Endothelial cell of umbilical vein (primary cell): ENCODE measurements around the gene ACMSD. TPM values are rescaled to one million over a fixed set of nuclear protein-coding genes. Genes with fewer than 3 reads are reported as not detected.
"Not testable (repeated sequence)": the region's sequence is repeated elsewhere in the genome, so short reads cannot be mapped to it uniquely, and the experiment has no call there.

Source experiments
- BruUV-seq: library from RNA; stranded (reverse); fragments of 400-500 nt; replicated peaks from 2 replicates; lab custom pipeline; 2021; lab: Mats Ljungman, UMichigan
- CTCF ChIA-PET: fragments of 300-600, 350-600 bp; sonication (Branson Sonifier 250); formaldehyde crosslinking; loops from one replicate; lab custom pipeline; 2021; ENCODE audit warnings: antibody characterized with exemption, inconsistent platforms; lab: Charles Lee
- POLR2A ChIA-PET: fragments of 300-600, 350-600 bp; sonication (Branson Sonifier 250); formaldehyde crosslinking; loops from one replicate; lab custom pipeline; 2021; ENCODE audit warnings: antibody characterized with exemption, inconsistent platforms; lab: Charles Lee
- DNase-seq: peaks from one replicate; pipeline ENCODE4 v3.0.0-alpha.2; 2011; ENCODE audit warnings: low read depth, low spot score
- FAIRE-seq: peaks from 2 replicates; lab custom pipeline; 2011; peaks lifted over from hg19 to GRCh38; lab: Jason Lieb, UNC
- H2AFZ ChIP-seq: 2 replicates; pipeline ENCODE4 v1.6.0; 2012; ENCODE audit warnings: low read depth, low read length, control low read depth, inconsistent platforms
- H3K27ac ChIP-seq: 2 replicates; pipeline ENCODE4 v1.5.1; 2011; ENCODE audit warnings: low read depth, mild to moderate bottlenecking, control low read depth, low read length, moderate library complexity; ENCODE audit not compliant: insufficient read depth
- H3K27me3 ChIP-seq, 2 experiments: 2 replicates each; pipeline versions ENCODE4 v1.6.0 to v1.6.1; 2011; ENCODE audit warnings: low read length in 2 of 2, mixed read lengths in 1 of 2; ENCODE audit not compliant: control insufficient read depth in 2 of 2, insufficient read depth in 2 of 2
- H3K36me3 ChIP-seq, 2 experiments: 2 replicates in 1 of 2; 3 replicates in 1 of 2; pipeline ENCODE4 v1.5.1; 2011; ENCODE audit warnings: low read length in 2 of 2, mild to moderate bottlenecking in 1 of 2, moderate library complexity in 1 of 2; ENCODE audit not compliant: control insufficient read depth in 2 of 2, insufficient read depth in 2 of 2; ENCODE audit errors: extremely low read depth in 1 of 2
- H3K4me1 ChIP-seq: 3 replicates; pipeline ENCODE4 v1.5.1; 2011; ENCODE audit warnings: mild to moderate bottlenecking, low read length; ENCODE audit not compliant: control insufficient read depth, insufficient read depth; ENCODE audit errors: extremely low read depth
- H3K4me2 ChIP-seq: 2 replicates; pipeline ENCODE4 v1.6.1; 2011; ENCODE audit warnings: low read length, control low read depth, mixed read lengths; ENCODE audit not compliant: insufficient read depth
- H3K4me3 ChIP-seq, 3 experiments: fragments of 200-600 bp in 1 of 3; sonication (generic), shearing (Covaris generic) in 1 of 3; replicated peaks in 1 of 3; 2 replicates each; pipeline ENCODE4 v1.5.1; 2011 to 2016; ENCODE audit warnings: control low read depth in 3 of 3, low read length in 3 of 3, mild to moderate bottlenecking in 2 of 3, inconsistent platforms in 1 of 3, low read depth in 1 of 3, moderate library complexity in 1 of 3; ENCODE audit not compliant: insufficient read depth in 1 of 3
- H3K79me2 ChIP-seq: 2 replicates; pipeline ENCODE4 v1.6.0; 2012; ENCODE audit warnings: low read length, inconsistent platforms; ENCODE audit not compliant: control insufficient read depth, insufficient read depth
- H3K9ac ChIP-seq: replicated peaks from 2 replicates; pipeline ENCODE3; 2011; ENCODE audit warnings: low read length, control low read depth; ENCODE audit not compliant: insufficient read depth; ENCODE audit errors: extremely low read depth
- H3K9me1 ChIP-seq: replicated peaks from 3 replicates; pipeline ENCODE4 v1.6.0; 2011; ENCODE audit warnings: mild to moderate bottlenecking, low read length; ENCODE audit not compliant: control insufficient read depth, insufficient read depth; ENCODE audit errors: extremely low read depth
- H3K9me3 ChIP-seq: replicated peaks from 2 replicates; pipeline ENCODE4 v1.5.1; 2012; ENCODE audit warnings: low read length, inconsistent platforms; ENCODE audit not compliant: control insufficient read depth, insufficient read depth
- H4K20me1 ChIP-seq: replicated peaks from 2 replicates; pipeline ENCODE3; 2011; ENCODE audit warnings: mild to moderate bottlenecking, low read length; ENCODE audit not compliant: control insufficient read depth, insufficient read depth; ENCODE audit errors: extremely low read depth
- EZH2 ChIP-seq: IDR thresholded peaks from 2 replicates; pipeline ENCODE4 v1.6.1; 2012; ENCODE audit warnings: borderline replicate concordance, low read depth, mild to moderate bottlenecking, moderate library complexity, low read length, inconsistent platforms; ENCODE audit not compliant: severe bottlenecking
- FOS ChIP-seq: IDR thresholded peaks from 2 replicates; pipeline ENCODE4 v1.6.1; 2011; ENCODE audit warnings: mild to moderate bottlenecking, low read length, moderate library complexity, borderline replicate concordance; ENCODE audit not compliant: insufficient read depth
- GATA2 ChIP-seq: IDR thresholded peaks from 2 replicates; pipeline ENCODE4 v1.7.0; 2011; ENCODE audit warnings: low read depth, mild to moderate bottlenecking, moderate library complexity, mixed read lengths, low read length; ENCODE audit not compliant: insufficient read length, insufficient read depth
- JUN ChIP-seq: IDR thresholded peaks from 2 replicates; pipeline ENCODE4 v1.6.1; 2011; ENCODE audit warnings: borderline replicate concordance, low read depth; ENCODE audit not compliant: insufficient read length, insufficient read depth
- MYC ChIP-seq: IDR thresholded peaks from one replicate; pipeline ENCODE4 v1.6.1; 2011; ENCODE audit warnings: mild to moderate bottlenecking, low read depth, low read length
- POLR2AphosphoS5 ChIP-seq: IDR thresholded peaks from 2 replicates; pipeline ENCODE4 v1.6.1; 2012; ENCODE audit warnings: low read depth, mild to moderate bottlenecking, control low read depth, low read length, moderate library complexity; ENCODE audit not compliant: insufficient read depth
- dilution Hi-C: fragments of 300-500 bp; cut with MboI; formaldehyde crosslinking; loops from one replicate; pipeline ENCODE4 v1.15.0; 2019; ENCODE audit warnings: low sequenced_read_pairs; ENCODE audit not compliant: extremely low pct_ligation_motif_present
- intact Hi-C: fragments of 100-400 bp; cut with micrococcal nuclease; formaldehyde crosslinking; loops from one replicate; pipeline ENCODE4 v1.10.0; 2022
- polyA plus RNA-seq, 4 experiments: library from polyadenylated mRNA; depleted of rRNA in 3 of 4; stranded (reverse) in 3 of 4; unstranded in 1 of 4; fragments of >200 nt; gene quantifications; 2 replicates each; pipeline versions ENCODE4 v1.2.1 to v1.2.3, GENCODE V29; 2011 to 2012; ENCODE audit warnings: missing spikeins in 1 of 4
- total RNA-seq: library from RNA; stranded (reverse); gene quantifications from 2 replicates; pipeline ENCODE4 v1.2.3, GENCODE V29; 2021
- TF ChIP-seq, protein P1 (sequence below): IDR thresholded peaks from 2 replicates; pipeline ENCODE4 v1.6.1; 2011; ENCODE audit not compliant: insufficient read depth, insufficient read length

Gene ACMSD
- total and polyA plus RNA-seq, 2 donors (not counting 3 experiments of a cell fraction or from before 2014, with no cell fraction given): not detected

- no peak overlapping the region for H3K27ac ChIP-seq
- no peaks in the 10 kb centered on the region for H3K4me1 ChIP-seq
- no peaks in the 10 kb centered on the region for H3K9me1 ChIP-seq
- POLR2A ChIA-PET: no interaction called here
- no peak overlapping the region for H3K9ac ChIP-seq
- intact Hi-C loops: no loop called here
- H2AFZ ChIP-seq: no peak overlapping the region
- no peaks in the 10 kb centered on the region for H3K36me3 ChIP-seq
- no peak for FAIRE-seq
- no peak for DNase-seq
- dilution Hi-C loops: no loop called here
- CTCF ChIA-PET: no interaction called here
- H3K4me3 ChIP-seq: no peak overlapping the region
- no peak overlapping the region for H3K4me2 ChIP-seq
- no peak for TF ChIP-seq POLR2AphosphoS5
- TF ChIP-seq FOS: no peak
- TF ChIP-seq EZH2: no peak
- no peak for TF ChIP-seq GATA2
- TF ChIP-seq MYC: no peak
- TF ChIP-seq JUN: no peak
- no TSS peak for BruUV-seq
- no peaks in the 10 kb centered on the region for H3K27me3 ChIP-seq
- H4K20me1 ChIP-seq: no peaks in the 10 kb centered on the region
- no peaks in the 10 kb centered on the region for H3K9me3 ChIP-seq
- H3K79me2 ChIP-seq: no peaks in the 10 kb centered on the region
Measured at GRCh38 chr2:134823431-134823830, 15.0 kb upstream of the ACMSD start.

DNA sequence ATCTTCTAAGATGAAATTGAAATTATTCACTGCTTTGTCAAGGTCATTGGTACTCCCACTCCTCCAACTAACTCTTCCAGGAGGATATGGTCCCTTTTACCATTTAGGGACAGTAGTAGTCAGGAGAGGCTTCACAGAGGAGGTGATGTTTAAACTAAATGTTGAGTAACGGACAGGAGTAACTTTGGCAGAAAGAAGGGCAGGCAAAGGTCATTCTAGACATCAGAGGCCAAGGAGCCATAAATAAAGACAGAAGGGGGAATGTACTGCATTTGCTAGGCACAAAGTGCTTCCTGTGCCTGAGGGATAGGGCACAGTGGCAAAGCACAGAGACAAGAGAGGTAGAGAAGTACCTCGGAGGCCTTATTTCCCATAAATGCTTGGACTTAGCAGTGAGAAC lies 14.6 kb upstream of the ACMSD start:
- Histone ChIP-seq H3K36me3 (no peaks in the 10 kb centered on the region), H3K4me1 (no peaks in the 10 kb centered on the region), H3K27ac (no peak overlapping the region), H3K27me3 (no peaks in the 10 kb centered on the region), H3K79me2 (no peaks in the 10 kb centered on the region), H3K9me3 (no peaks in the 10 kb centered on the region), H3K4me3 (no peak overlapping the region), H2AFZ (no peak overlapping the region), H3K9ac (no peak overlapping the region), H3K4me2 (no peak overlapping the region), H4K20me1 (no peaks in the 10 kb centered on the region), H3K9me1 (no peaks in the 10 kb centered on the region)
- intact Hi-C loops (no loop called here), dilution Hi-C loops (no loop called here)
- FAIRE-seq (no peak), DNase-seq (no peak)
- TF ChIP-seq, protein P1, sequence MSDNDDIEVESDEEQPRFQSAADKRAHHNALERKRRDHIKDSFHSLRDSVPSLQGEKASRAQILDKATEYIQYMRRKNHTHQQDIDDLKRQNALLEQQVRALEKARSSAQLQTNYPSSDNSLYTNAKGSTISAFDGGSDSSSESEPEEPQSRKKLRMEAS: no peak
- no peak for TF ChIP-seq MYC
- TF ChIP-seq GATA2: no peak
- no peak for TF ChIP-seq FOS
- TF ChIP-seq POLR2AphosphoS5: no peak
- TF ChIP-seq EZH2: no peak
- CTCF ChIA-PET: no interaction called here
- POLR2A ChIA-PET: no interaction called here
- no TSS peak for BruUV-seq

DNA sequence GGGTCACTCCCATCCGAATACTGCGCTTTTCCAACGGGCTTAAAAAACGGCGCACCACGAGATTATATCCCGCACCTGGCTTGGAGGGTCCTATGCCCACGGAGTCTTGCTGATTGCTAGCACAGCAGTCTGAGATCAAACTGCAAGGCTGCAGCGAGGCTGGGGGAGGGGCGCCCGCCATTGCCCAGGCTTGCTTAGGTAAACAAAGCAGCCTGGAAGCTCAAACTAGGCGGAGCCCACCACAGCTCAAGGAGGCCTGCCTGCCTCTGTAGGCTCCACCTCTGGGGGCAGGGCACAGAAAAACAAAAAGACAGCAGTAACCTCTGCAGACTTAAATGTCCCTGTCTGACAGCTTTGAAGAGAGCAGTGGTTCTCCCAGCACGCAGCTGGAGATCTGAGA lies 12.7 kb upstream of the ACMSD start:
- H3K9ac ChIP-seq, H3K36me3 ChIP-seq, FAIRE-seq, DNase-seq, H4K20me1 ChIP-seq, H3K79me2 ChIP-seq, H3K4me1 ChIP-seq, intact Hi-C loops, dilution Hi-C loops, H3K9me3 ChIP-seq, POLR2A ChIA-PET, H3K9me1 ChIP-seq, H3K27me3 ChIP-seq, H3K4me2 ChIP-seq, H3K4me3 ChIP-seq, CTCF ChIA-PET, BruUV-seq, H2AFZ ChIP-seq, H3K27ac ChIP-seq: not testable (repeated sequence)
